ENCODE data around the gene PREX1. TPM values are rescaled to one million over a fixed set of nuclear protein-coding genes. Genes with fewer than 3 reads are reported as not detected.

The PREX1 gene
- total and polyA plus RNA-seq, 4 donors: 29.5 to 121 (median 69.3) TPM

DNA sequence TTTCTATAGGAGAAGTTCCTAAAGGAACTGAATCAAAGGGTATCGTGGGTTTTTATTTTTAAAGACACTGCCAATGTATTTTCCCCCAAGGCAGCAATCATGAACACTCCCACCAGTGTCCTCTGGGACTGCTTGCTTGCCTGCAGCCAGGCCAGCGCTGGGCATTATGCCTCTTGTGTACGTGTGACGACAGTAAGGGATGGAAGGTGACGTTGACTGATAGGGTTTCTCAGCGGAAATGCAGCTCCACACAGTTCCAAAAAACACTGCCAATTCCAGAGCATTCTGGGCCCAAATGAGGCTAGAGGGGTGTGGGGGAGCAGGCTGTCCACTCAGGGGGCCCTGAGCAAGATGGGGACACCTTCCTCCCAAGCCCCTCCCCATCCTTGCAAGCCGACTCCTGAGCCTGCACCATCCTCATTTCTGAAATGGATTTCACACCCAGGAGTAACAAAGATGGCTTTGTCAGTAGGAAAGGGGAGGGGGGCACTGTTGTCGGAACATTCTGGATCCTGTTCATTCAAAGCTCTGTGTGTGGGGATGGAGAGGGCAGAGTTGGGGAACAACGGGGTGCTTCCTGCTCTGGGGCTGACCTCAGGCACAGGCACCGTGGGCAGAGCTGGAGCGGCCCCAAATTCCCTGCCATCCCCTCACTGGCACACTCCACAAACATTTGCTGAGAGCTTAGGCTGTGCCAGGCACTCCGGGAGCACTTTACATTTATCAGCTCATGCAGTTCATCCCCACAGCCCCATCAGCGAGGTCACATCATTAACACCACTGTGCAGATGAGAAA is 20.0 kb downstream of the PREX1 start:
- peak in 1 of 3 donors; percentile 63 for DNase-seq
- H3K9me3 ChIP-seq (ENCODE audit: control insufficient read depth in 4 of 4, insufficient read depth in 3 of 4, low read length in 3 of 4): peaks cover 0 to 15% (median 5%) of the 10 kb centered on the region in 4 donors
- H3K27ac ChIP-seq (ENCODE audit: low read depth in 1 of 2, low read length in 1 of 2): peak overlapping the region in 1 of 2 donors; percentile 1

DNA sequence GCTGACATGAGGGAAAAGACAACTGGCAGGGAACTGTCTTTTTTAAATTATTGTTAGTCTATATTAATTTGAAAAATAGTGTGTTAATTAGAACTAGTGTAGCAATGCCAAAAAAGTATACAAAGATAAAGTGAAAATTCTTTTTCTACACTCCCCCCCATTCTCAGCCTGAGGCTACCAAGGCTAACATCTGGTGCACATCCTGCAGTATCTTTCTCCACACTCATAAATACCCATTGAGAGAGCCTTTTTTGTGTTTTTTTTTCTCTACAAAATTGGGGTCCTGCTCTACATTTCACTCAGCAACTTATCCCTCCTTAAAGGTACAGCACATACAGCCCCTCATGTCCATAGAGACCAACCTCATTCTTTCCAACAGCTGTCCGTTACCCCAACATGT is 20.7 kb downstream of the PREX1 start:
- H3K4me3 ChIP-seq: no peak overlapping the region
- peaks cover 0 to 4% (median 0%) of the 10 kb centered on the region in 4 donors for H3K36me3 ChIP-seq (ENCODE audit: control insufficient read depth in 4 of 4, insufficient read depth in 4 of 4, low read length in 4 of 4)
- H3K9me3 ChIP-seq (ENCODE audit: control insufficient read depth in 4 of 4, insufficient read depth in 3 of 4, low read length in 3 of 4): peaks cover 0 to 15% (median 5%) of the 10 kb centered on the region in 4 donors
- no peak for ATAC-seq (ENCODE audit: insufficient read depth, low FRiP score)
- 96 to 100% methylated on average over 1 of the region's 1 CpG for WGBS, 2 donors
- H3K27me3 ChIP-seq (ENCODE audit: control insufficient read depth in 3 of 3, insufficient read depth in 3 of 3, low read length in 2 of 3): peaks cover 0 to 48% (median 4%) of the 10 kb centered on the region in 3 donors
- H3K4me1 ChIP-seq (ENCODE audit: control insufficient read depth in 5 of 5, insufficient read depth in 5 of 5, low read length in 5 of 5): peaks cover 0 to 33% (median 0%) of the 10 kb centered on the region in 5 donors
- no peak for DNase-seq
- H3K9ac ChIP-seq (ENCODE audit: insufficient read depth in 1 of 2, low read length in 2 of 2): no peak overlapping the region
- H3K27ac ChIP-seq (ENCODE audit: low read depth in 1 of 2, low read length in 1 of 2): no peak overlapping the region
- TF ChIP-seq, protein P1, sequence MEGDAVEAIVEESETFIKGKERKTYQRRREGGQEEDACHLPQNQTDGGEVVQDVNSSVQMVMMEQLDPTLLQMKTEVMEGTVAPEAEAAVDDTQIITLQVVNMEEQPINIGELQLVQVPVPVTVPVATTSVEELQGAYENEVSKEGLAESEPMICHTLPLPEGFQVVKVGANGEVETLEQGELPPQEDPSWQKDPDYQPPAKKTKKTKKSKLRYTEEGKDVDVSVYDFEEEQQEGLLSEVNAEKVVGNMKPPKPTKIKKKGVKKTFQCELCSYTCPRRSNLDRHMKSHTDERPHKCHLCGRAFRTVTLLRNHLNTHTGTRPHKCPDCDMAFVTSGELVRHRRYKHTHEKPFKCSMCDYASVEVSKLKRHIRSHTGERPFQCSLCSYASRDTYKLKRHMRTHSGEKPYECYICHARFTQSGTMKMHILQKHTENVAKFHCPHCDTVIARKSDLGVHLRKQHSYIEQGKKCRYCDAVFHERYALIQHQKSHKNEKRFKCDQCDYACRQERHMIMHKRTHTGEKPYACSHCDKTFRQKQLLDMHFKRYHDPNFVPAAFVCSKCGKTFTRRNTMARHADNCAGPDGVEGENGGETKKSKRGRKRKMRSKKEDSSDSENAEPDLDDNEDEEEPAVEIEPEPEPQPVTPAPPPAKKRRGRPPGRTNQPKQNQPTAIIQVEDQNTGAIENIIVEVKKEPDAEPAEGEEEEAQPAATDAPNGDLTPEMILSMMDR (IDR thresholded peaks at IDR 0.05; ENCODE audit: control extremely low read depth, extremely low read depth): no peak

More for the DNA sequence above, 20.0 kb downstream of the PREX1 start:
- Histone ChIP-seq H3K9ac (ENCODE audit: insufficient read depth in 1 of 2, low read length in 2 of 2) (no peak overlapping the region), H3K4me3 (no peak overlapping the region), H3K4me1 (ENCODE audit: control insufficient read depth in 5 of 5, insufficient read depth in 5 of 5, low read length in 5 of 5) (peaks cover 0 to 36% (median 0%) of the 10 kb centered on the region in 5 donors), H3K27me3 (ENCODE audit: control insufficient read depth in 3 of 3, insufficient read depth in 3 of 3, low read length in 2 of 3) (peaks cover 0 to 42% (median 4%) of the 10 kb centered on the region in 3 donors), H3K36me3 (ENCODE audit: control insufficient read depth in 4 of 4, insufficient read depth in 4 of 4, low read length in 4 of 4) (peaks cover 0 to 4% (median 0%) of the 10 kb centered on the region in 4 donors)
- ATAC-seq (ENCODE audit: insufficient read depth, low FRiP score): no peak
- TF ChIP-seq, protein P1 (IDR thresholded peaks at IDR 0.05; ENCODE audit: control extremely low read depth, extremely low read depth): no peak
- WGBS, 2 donors: 62 to 84% methylated on average over 13 of the region's 13 CpGs

DNA sequence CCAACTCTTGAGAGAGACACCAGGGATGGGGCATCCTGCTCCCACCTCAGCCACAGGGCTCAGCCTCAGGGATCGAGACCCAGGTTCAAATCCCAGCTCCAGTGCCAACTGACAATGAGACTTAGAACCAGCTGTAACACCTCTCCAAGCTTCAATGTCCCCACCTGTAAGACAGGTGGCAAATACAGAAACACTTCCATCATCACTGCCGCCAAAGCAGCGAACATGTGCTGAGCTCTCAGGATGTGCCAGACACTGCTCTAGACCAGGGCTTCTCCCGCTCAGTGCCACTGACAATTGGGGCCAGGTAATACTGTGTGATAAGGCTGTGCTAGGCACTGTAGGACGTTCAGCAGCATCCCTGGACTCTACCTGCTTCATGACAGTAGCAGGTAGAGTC is 22.1 kb downstream of the PREX1 start:
- peaks cover 0 to 55% (median 4%) of the 10 kb centered on the region in 3 donors for H3K27me3 ChIP-seq (ENCODE audit: control insufficient read depth in 3 of 3, insufficient read depth in 3 of 3, low read length in 2 of 3)
- H3K27ac ChIP-seq (ENCODE audit: low read depth in 1 of 2, low read length in 1 of 2): no peak overlapping the region
- peaks cover 0 to 31% (median 0%) of the 10 kb centered on the region in 5 donors for H3K4me1 ChIP-seq (ENCODE audit: control insufficient read depth in 5 of 5, insufficient read depth in 5 of 5, low read length in 5 of 5)
- TF ChIP-seq, protein P1 (IDR thresholded peaks at IDR 0.05; ENCODE audit: control extremely low read depth, extremely low read depth): no peak
- peaks cover 0 to 19% (median 5%) of the 10 kb centered on the region in 4 donors for H3K9me3 ChIP-seq (ENCODE audit: control insufficient read depth in 4 of 4, insufficient read depth in 3 of 4, low read length in 3 of 4)
- H3K9ac ChIP-seq (ENCODE audit: insufficient read depth in 1 of 2, low read length in 2 of 2): no peak overlapping the region
- whole genome bisulfite sequencing, 2 donors: 88 to 89% methylated on average over 5 of the region's 5 CpGs
- no peak for DNase-seq
- peaks cover 0 to 4% (median 0%) of the 10 kb centered on the region in 4 donors for H3K36me3 ChIP-seq (ENCODE audit: control insufficient read depth in 4 of 4, insufficient read depth in 4 of 4, low read length in 4 of 4)
- no peak for ATAC-seq (ENCODE audit: insufficient read depth, low FRiP score)
- no peak overlapping the region for H3K4me3 ChIP-seq

All from lung (tissue), 12 donors.